ENCODE results near the gene SLC10A7. TPM values are rescaled to one million over a fixed set of nuclear protein-coding genes. Genes with fewer than 3 reads are reported as not detected.
A peak's percentile ranks its signal among the peaks of the same experiment; 100 is the strongest.

SLC10A7 gene
- total RNA-seq, 1 donor from 2014 or later: 10.5 TPM

GRCh38 chr4:146545102-146545501 is 23.4 kb upstream of the SLC10A7 start:
- Mint-ChIP-seq H3K27me3 (ENCODE audit: unreplicated experiment) (peaks cover 22% of the 10 kb centered on the region), H3K36me3 (ENCODE audit: unreplicated experiment) (no peaks in the 10 kb centered on the region), H3K9me3 (ENCODE audit: unreplicated experiment) (peaks cover 21% of the 10 kb centered on the region), H3K4me1 (ENCODE audit: unreplicated experiment) (no peaks in the 10 kb centered on the region), H3K27ac (ENCODE audit: unreplicated experiment) (no peak overlapping the region), H3K4me3 (ENCODE audit: unreplicated experiment) (no peak overlapping the region)
- no peak for DNase-seq (ENCODE audit: extremely low spot score, unreplicated experiment)
- TF ChIP-seq CTCF (IDR thresholded peaks at IDR 0.05): peak; percentile 6

GRCh38 chr4:146534178-146534577 is 12.4 kb upstream of the SLC10A7 start:
- peaks cover 5% of the 10 kb centered on the region for H3K9me3 Mint-ChIP-seq (ENCODE audit: unreplicated experiment)
- H3K4me3 Mint-ChIP-seq (ENCODE audit: unreplicated experiment): no peak overlapping the region
- no peak for DNase-seq (ENCODE audit: extremely low spot score, unreplicated experiment)
- TF ChIP-seq CTCF (IDR thresholded peaks at IDR 0.05): no peak
- no peak overlapping the region for H3K27ac Mint-ChIP-seq (ENCODE audit: unreplicated experiment)
- H3K27me3 Mint-ChIP-seq (ENCODE audit: unreplicated experiment): peaks cover 8% of the 10 kb centered on the region
- no peaks in the 10 kb centered on the region for H3K36me3 Mint-ChIP-seq (ENCODE audit: unreplicated experiment)
- H3K4me1 Mint-ChIP-seq (ENCODE audit: unreplicated experiment): no peaks in the 10 kb centered on the region

- Mint-ChIP-seq H3K4me1 (ENCODE audit: unreplicated experiment) (peaks cover 5% of the 10 kb centered on the region), H3K27ac (ENCODE audit: unreplicated experiment) (no peak overlapping the region), H3K27me3 (ENCODE audit: unreplicated experiment) (peaks cover 4% of the 10 kb centered on the region), H3K4me3 (ENCODE audit: unreplicated experiment) (no peak overlapping the region), H3K9me3 (ENCODE audit: unreplicated experiment) (peaks cover 5% of the 10 kb centered on the region), H3K36me3 (ENCODE audit: unreplicated experiment) (no peaks in the 10 kb centered on the region)
- DNase-seq (ENCODE audit: extremely low spot score, unreplicated experiment): no peak
- TF ChIP-seq CTCF (IDR thresholded peaks at IDR 0.05): no peak
Measured at GRCh38 chr4:146525754-146526153, 4.0 kb upstream of the SLC10A7 start.

GRCh38 chr4:146524663-146525062 is 2.9 kb upstream of the SLC10A7 start:
- DNase-seq (ENCODE audit: extremely low spot score, unreplicated experiment): no peak
- Mint-ChIP-seq H3K27ac (ENCODE audit: unreplicated experiment) (no peak overlapping the region), H3K9me3 (ENCODE audit: unreplicated experiment) (no peaks in the 10 kb centered on the region), H3K36me3 (ENCODE audit: unreplicated experiment) (no peaks in the 10 kb centered on the region), H3K4me3 (ENCODE audit: unreplicated experiment) (no peak overlapping the region), H3K27me3 (ENCODE audit: unreplicated experiment) (no peaks in the 10 kb centered on the region), H3K4me1 (ENCODE audit: unreplicated experiment) (peaks cover 5% of the 10 kb centered on the region)
- TF ChIP-seq CTCF (IDR thresholded peaks at IDR 0.05): no peak

- H3K27ac Mint-ChIP-seq (ENCODE audit: unreplicated experiment): no peak overlapping the region
- no peak for TF ChIP-seq CTCF (IDR thresholded peaks at IDR 0.05)
- peaks cover 8% of the 10 kb centered on the region for H3K4me1 Mint-ChIP-seq (ENCODE audit: unreplicated experiment)
- DNase-seq (ENCODE audit: extremely low spot score, unreplicated experiment): no peak
- H3K4me3 Mint-ChIP-seq (ENCODE audit: unreplicated experiment): no peak overlapping the region
- no peaks in the 10 kb centered on the region for H3K36me3 Mint-ChIP-seq (ENCODE audit: unreplicated experiment)
- no peaks in the 10 kb centered on the region for H3K9me3 Mint-ChIP-seq (ENCODE audit: unreplicated experiment)
- no peaks in the 10 kb centered on the region for H3K27me3 Mint-ChIP-seq (ENCODE audit: unreplicated experiment)
Measured at GRCh38 chr4:146522869-146523205, 1.1 kb upstream of the SLC10A7 start.
